Suprapubic skin (tissue), 4 donors: ENCODE measurements around the gene SGCD.

Experiments used
- CTCF ChIP-seq, 2 donors: fragments of 200-600 bp in 1 of 2; fragments of 450-650 bp in 1 of 2; sonication (generic) in 1 of 2; IDR thresholded peaks; one replicate each; pipeline ENCODE4 v1.5.1; 2016 to 2019; ENCODE audit warnings: antibody characterized with exemption in 2 of 2, mild to moderate bottlenecking in 1 of 2, moderate library complexity in 1 of 2
- EP300 ChIP-seq: sonication (generic); formaldehyde crosslinking; IDR thresholded peaks from one replicate; pipeline ENCODE4 v1.6.1; 2017; ENCODE audit warnings: antibody characterized with exemption
- POLR2A ChIP-seq, 2 donors: fragments of 450-650 bp; IDR thresholded peaks; one replicate each; pipeline ENCODE4 v1.6.1; 2017; ENCODE audit warnings: antibody characterized with exemption in 2 of 2, mild to moderate bottlenecking in 2 of 2, moderate library complexity in 2 of 2
- POLR2AphosphoS5 ChIP-seq, 3 donors: sonication (generic); formaldehyde crosslinking; IDR thresholded peaks; one replicate each; pipeline ENCODE4 v1.6.1; 2017; ENCODE audit warnings: antibody characterized with exemption in 3 of 3

- TF ChIP-seq EP300 (no peak), POLR2AphosphoS5 (IDR thresholded peaks at IDR 0.05) (no peak), POLR2A (IDR thresholded peaks at IDR 0.05) (no peak), CTCF (IDR thresholded peaks at IDR 0.05) (no peak)
Measured at GRCh38 chr5:156322666-156323065, 4.3 kb upstream of the SGCD start.
